SK-N-MC (cell line): ENCODE results near the gene ACAD11.
"Not testable (repeated sequence)": the region's sequence is repeated elsewhere in the genome, so short reads cannot be mapped to it uniquely, and the experiment has no call there.

Source experiments
- DNase-seq: peaks from one replicate; pipeline ENCODE4 v3.0.0-alpha.2; 2011; ENCODE audit warnings: low read depth, low spot score
- H3K27ac ChIP-seq: fragments of 200-600 bp; sonication (generic); 2 replicates; pipeline ENCODE4 v1.5.1; 2016; ENCODE audit warnings: mixed run types
- H3K36me3 ChIP-seq: fragments of 200-600 bp; sonication (generic); 2 replicates; pipeline ENCODE4 v1.6.1; 2017; ENCODE audit warnings: antibody characterized with exemption, low read length, mixed read lengths; ENCODE audit not compliant: insufficient read depth
- H3K4me3 ChIP-seq: fragments of 200-600 bp; sonication (generic); 2 replicates; pipeline ENCODE4 v1.5.1; 2016
- H3K9ac ChIP-seq: fragments of 200-600 bp; sonication (generic); 2 replicates; pipeline ENCODE4 v1.8.0; 2017; ENCODE audit warnings: mixed run types, mixed read lengths; ENCODE audit not compliant: insufficient read length
- H3K9me3 ChIP-seq: fragments of 200-600 bp; sonication (generic); 2 replicates; pipeline ENCODE4 v1.6.1; 2017; ENCODE audit warnings: low read depth, mild to moderate bottlenecking, antibody characterized with exemption, low read length, moderate library complexity, mixed read lengths
- EZH2 ChIP-seq: fragments of 200-600 bp; sonication (generic); IDR thresholded peaks from one replicate; pipeline ENCODE4 v1.6.1; 2017; ENCODE audit warnings: antibody characterized with exemption
- FOXP2 ChIP-seq: optimal IDR thresholded peaks from 2 replicates; pipeline ENCODE3; 2011; ENCODE audit warnings: mild to moderate bottlenecking, moderate library complexity; ENCODE audit not compliant: insufficient read depth; ENCODE audit errors: extremely low read length, control extremely low read depth
- POLR2AphosphoS5 ChIP-seq: IDR thresholded peaks from 2 replicates; pipeline ENCODE4 v1.6.1; 2012; ENCODE audit warnings: mild to moderate bottlenecking, low read depth, low read length, borderline replicate concordance

ACAD11 gene

DNA sequence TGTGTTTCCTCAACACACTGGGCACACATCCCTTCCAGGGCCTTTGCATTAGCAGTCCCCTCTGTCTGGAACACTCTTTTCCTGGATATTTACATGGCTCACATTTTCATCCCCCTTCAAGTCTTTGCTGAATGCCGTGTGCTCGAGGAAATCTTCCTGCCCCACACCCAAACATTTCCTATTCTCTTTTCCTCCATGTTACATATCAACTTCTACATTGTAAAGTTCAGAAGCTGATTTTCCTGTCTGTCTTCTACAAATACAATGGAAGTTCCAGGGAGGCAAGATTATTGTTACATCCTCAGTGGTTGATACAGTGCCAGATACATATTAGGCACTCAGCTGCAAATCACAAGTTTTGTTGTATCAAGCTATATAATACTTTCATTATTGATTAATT, 4.1 kb downstream of the ACAD11 start:
- no peaks in the 10 kb centered on the region for H3K9me3 ChIP-seq
- H3K36me3 ChIP-seq: no peaks in the 10 kb centered on the region
- no peak overlapping the region for H3K4me3 ChIP-seq
- TF ChIP-seq POLR2AphosphoS5: no peak
- TF ChIP-seq EZH2: no peak
- H3K27ac ChIP-seq: no peak overlapping the region
- no peak overlapping the region for H3K9ac ChIP-seq
- DNase-seq: no peak

DNA sequence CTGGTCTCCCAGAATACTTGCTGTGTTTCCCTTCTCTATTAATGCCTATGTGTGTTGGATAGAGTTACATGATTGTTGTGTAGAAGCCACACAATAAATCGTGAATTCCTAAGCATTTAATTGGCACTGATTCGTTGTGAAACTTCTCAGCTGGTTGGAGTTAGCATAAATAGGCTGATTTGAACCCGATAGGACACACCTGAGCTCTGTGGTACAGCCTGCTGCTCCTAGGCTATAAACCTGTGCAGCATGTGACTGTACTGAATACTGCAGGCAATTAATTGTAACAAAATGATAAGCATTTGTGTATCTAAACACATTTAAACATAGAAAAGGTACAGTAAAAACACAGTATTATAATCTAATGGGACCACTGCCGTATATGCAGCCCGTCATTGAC, 4.9 kb downstream of the ACAD11 start:
- Histone ChIP-seq H3K9ac (no peak overlapping the region), H3K36me3 (no peaks in the 10 kb centered on the region), H3K9me3 (no peaks in the 10 kb centered on the region), H3K27ac (no peak overlapping the region), H3K4me3 (no peak overlapping the region)
- TF ChIP-seq EZH2 (no peak), POLR2AphosphoS5 (no peak), FOXP2 (no peak)
- DNase-seq: no peak

DNA sequence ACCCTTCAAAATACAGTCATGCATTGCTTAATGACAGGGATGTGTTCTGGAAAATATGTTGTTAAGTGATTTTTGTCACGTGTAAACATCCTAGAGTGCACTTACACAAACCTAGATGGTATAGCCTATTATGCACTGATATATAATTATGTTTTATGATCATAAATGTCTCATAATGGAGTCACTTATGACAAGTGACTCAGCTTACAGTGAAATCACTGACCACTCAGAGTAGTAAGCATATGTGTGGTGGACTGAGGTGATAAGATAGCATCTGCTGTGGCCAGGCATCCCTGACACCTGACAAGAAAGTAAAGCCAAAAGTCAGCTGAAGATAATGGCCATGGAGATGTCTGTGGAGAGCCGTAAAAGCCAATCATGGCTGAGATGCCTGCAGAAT, 5.4 kb downstream of the ACAD11 start:
- no peaks in the 10 kb centered on the region for H3K9me3 ChIP-seq
- H3K9ac ChIP-seq: no peak overlapping the region
- no peaks in the 10 kb centered on the region for H3K36me3 ChIP-seq
- TF ChIP-seq POLR2AphosphoS5: no peak
- no peak overlapping the region for H3K4me3 ChIP-seq
- DNase-seq: no peak
- no peak overlapping the region for H3K27ac ChIP-seq

- DNase-seq: no peak
- no peaks in the 10 kb centered on the region for H3K36me3 ChIP-seq
- no peak overlapping the region for H3K4me3 ChIP-seq
- H3K9ac ChIP-seq: no peak overlapping the region
- TF ChIP-seq EZH2 (no peak), POLR2AphosphoS5 (no peak), FOXP2 (no peak)
- H3K27ac ChIP-seq: no peak overlapping the region
- no peaks in the 10 kb centered on the region for H3K9me3 ChIP-seq
Measured at GRCh38 chr3:132652640-132653270, 6.9 kb downstream of the ACAD11 start.

DNA sequence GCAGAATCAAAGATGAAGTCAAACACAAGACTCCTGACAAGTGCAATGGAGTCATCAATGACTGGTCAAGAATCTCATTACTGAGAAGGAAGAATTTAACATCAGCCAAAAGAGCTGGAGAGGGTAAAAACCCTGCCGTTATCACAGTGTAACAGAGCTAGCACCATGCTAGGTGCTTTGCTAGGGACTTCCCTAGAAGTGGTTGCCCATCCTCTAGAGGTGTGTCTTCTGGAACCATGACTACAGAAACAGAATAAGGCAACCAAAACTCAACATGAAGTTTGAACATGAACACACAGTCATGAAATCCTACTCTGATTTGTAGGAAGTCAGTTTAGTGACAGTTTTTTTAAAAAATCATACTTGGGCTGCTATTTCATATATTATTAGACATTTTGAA, 9.5 kb downstream of the ACAD11 start:
- Histone ChIP-seq H3K36me3 (no peaks in the 10 kb centered on the region), H3K9ac (no peak overlapping the region), H3K27ac (no peak overlapping the region), H3K9me3 (no peaks in the 10 kb centered on the region), H3K4me3 (no peak overlapping the region)
- no peak for DNase-seq
- no peak for TF ChIP-seq EZH2
- no peak for TF ChIP-seq POLR2AphosphoS5
- no peak for TF ChIP-seq FOXP2

GRCh38 chr3:132645058-132645457, 14.6 kb downstream of the ACAD11 start:
- no peaks in the 10 kb centered on the region for H3K9me3 ChIP-seq
- no peak overlapping the region for H3K9ac ChIP-seq
- no peak for DNase-seq
- H3K4me3 ChIP-seq: no peak overlapping the region
- TF ChIP-seq FOXP2 (no peak), POLR2AphosphoS5 (no peak), EZH2 (no peak)
- no peaks in the 10 kb centered on the region for H3K36me3 ChIP-seq
- H3K27ac ChIP-seq: no peak overlapping the region

DNA sequence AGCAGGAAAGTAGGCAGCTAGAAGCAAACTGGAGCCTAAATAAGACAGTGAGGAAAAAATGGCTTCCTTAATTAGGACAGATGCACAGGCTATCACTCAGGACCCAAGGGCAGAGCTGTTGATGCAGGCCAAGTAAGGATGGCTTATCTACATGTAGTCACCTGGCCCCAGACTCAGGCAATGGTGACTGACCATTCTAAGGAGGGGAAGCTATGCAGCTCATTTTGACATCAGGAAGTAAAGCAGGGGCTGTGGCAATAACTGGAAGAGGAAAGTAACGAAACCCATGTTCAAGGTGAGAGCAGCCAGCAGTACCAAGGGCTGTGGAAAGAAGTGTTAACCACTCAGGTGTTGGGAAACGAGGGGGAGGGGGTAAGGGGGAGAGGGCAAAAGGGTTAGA, 16.2 kb downstream of the ACAD11 start:
- Histone ChIP-seq H3K36me3 (0 out of 2 replicates have a peak, but pooled peaks cover 5% of the 10 kb centered on the region), H3K9ac (no peak overlapping the region), H3K4me3 (no peak overlapping the region), H3K9me3 (no peaks in the 10 kb centered on the region), H3K27ac (no peak overlapping the region)
- TF ChIP-seq POLR2AphosphoS5 (no peak), FOXP2 (no peak), EZH2 (no peak)
- DNase-seq: no peak

DNA sequence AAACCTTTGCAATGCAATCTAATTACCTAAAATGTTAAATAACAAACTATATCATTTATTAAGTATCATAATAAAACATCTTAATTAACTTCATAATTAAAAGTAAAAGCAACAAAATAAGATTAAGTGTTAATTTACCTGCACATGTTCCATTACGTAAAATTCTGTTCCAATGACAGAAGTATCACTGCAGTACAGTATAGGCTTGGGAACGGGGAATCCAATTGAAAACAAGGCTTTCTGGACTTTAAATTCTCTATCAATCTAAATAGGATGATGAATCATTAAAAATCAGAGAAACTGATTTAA, 17.1 kb downstream of the ACAD11 start:
- Histone ChIP-seq H3K36me3 (0 out of 2 replicates have a peak, but pooled peaks cover 5% of the 10 kb centered on the region), H3K27ac (no peak overlapping the region)
- TF ChIP-seq FOXP2 (no peak), POLR2AphosphoS5 (no peak), EZH2 (no peak)

GRCh38 chr3:132641837-132642538, 17.6 kb downstream of the ACAD11 start:
- TF ChIP-seq EZH2 (no peak), FOXP2 (no peak), POLR2AphosphoS5 (no peak)
- Histone ChIP-seq H3K4me3 (no peak overlapping the region), H3K36me3 (0 out of 2 replicates have a peak, but pooled peaks cover 5% of the 10 kb centered on the region), H3K27ac (no peak overlapping the region), H3K9ac (no peak overlapping the region), H3K9me3 (no peaks in the 10 kb centered on the region)
- peak; percentile 60 for DNase-seq

More for the DNA sequence above, 17.1 kb downstream of the ACAD11 start:
- DNase-seq: no peak
- H3K9me3 ChIP-seq: no peaks in the 10 kb centered on the region
- H3K9ac ChIP-seq: no peak overlapping the region
- H3K4me3 ChIP-seq: no peak overlapping the region

DNA sequence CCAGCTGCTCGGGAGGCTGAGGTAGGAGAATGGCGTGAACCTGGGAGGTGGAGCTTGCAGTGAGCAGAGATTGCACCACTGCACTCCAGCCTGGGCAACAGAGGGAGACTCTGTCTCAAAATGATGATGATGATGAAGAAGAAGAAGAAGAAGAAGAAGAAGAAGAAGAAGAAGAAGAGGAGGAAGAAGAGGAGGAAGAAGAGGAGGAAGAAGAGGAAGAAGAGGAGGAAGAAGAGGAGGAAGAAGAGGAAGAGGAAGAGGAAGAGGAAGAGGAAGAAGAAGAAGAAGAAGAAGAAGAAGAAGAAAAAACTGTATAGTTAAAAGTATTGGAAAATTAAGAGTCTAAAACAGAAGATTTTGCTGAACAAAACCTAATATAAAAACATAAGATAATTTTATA, 18.2 kb downstream of the ACAD11 start:
- H3K9me3 ChIP-seq, H3K9ac ChIP-seq, H3K4me3 ChIP-seq, H3K36me3 ChIP-seq, H3K27ac ChIP-seq, DNase-seq: not testable (repeated sequence)
